Tibial nerve (tissue), 4 donors: ENCODE results near the gene TMEM178B. TPM values are rescaled to one million over a fixed set of nuclear protein-coding genes. Genes with fewer than 3 reads are reported as not detected.

Experiments
- DNase-seq, 2 donors: peaks; one replicate each; pipeline ENCODE4 v3.0.0-alpha.2; 2019; ENCODE audit warnings: low spot score in 2 of 2
- H3K27ac ChIP-seq, 4 donors: fragments of 200-600 bp; sonication (generic) in 3 of 4; one replicate each; pipeline ENCODE4 v1.5.1; 2017 to 2019; ENCODE audit warnings: mild to moderate bottlenecking in 1 of 4
- H3K27me3 ChIP-seq, 2 donors: fragments of 200-600 bp; sonication (generic) in 1 of 2; one replicate each; pipeline versions ENCODE4 v1.5.1 to v1.6.0; 2017 to 2019
- H3K36me3 ChIP-seq, 3 donors: fragments of 200-600 bp; sonication (generic); one replicate each; pipeline ENCODE4 v1.5.1; 2018 to 2019
- H3K4me1 ChIP-seq, 4 donors: fragments of 200-600 bp; sonication (generic) in 3 of 4; one replicate each; pipeline ENCODE4 v1.5.1; 2017 to 2019
- H3K4me3 ChIP-seq, 4 donors: fragments of 200-600 bp; sonication (generic) in 3 of 4; one replicate each; pipeline ENCODE4 v1.5.1; 2017 to 2019; ENCODE audit warnings: mild to moderate bottlenecking in 1 of 4, moderate library complexity in 1 of 4
- H3K9me3 ChIP-seq, 4 donors: fragments of 200-600 bp; sonication (generic) in 3 of 4; one replicate each; pipeline ENCODE4 v1.5.1; 2017 to 2019
- EP300 ChIP-seq, 2 donors: sonication (generic); formaldehyde crosslinking; IDR thresholded peaks; one replicate each; pipeline ENCODE4 v1.6.1; 2017; ENCODE audit warnings: antibody characterized with exemption in 2 of 2, mild to moderate bottlenecking in 1 of 2
- POLR2A ChIP-seq, 2 donors: fragments of 450-650 bp; IDR thresholded peaks; one replicate each; pipeline ENCODE4 v1.6.1; 2017; ENCODE audit warnings: antibody characterized with exemption in 2 of 2, mild to moderate bottlenecking in 2 of 2, moderate library complexity in 2 of 2
- WGBS, 2 donors: methylation state at CpG; one replicate each; pipeline ENCODE4 v1.1.5; 2018; 5-methylcytosine and 5-hydroxymethylcytosine counted together
- total RNA-seq, 4 donors: library from RNA; depleted of rRNA; stranded (reverse); fragments of >200 nt; gene quantifications; one replicate each; pipeline ENCODE4 v1.1.0, GENCODE V29; 2016
- TF ChIP-seq, protein P1 (sequence below), 5 experiments: fragments of 200-600 bp in 3 of 5; fragments of 450-650 bp in 2 of 5; sonication (generic) in 3 of 5; IDR thresholded peaks; one replicate each; pipeline ENCODE4 v1.5.1; 2016 to 2019; ENCODE audit warnings: antibody characterized with exemption in 5 of 5, mild to moderate bottlenecking in 3 of 5, moderate library complexity in 2 of 5

The TMEM178B gene
- total RNA-seq, 4 donors from 2014 or later: 0.30 to 0.78 (median 0.53) TPM

DNA sequence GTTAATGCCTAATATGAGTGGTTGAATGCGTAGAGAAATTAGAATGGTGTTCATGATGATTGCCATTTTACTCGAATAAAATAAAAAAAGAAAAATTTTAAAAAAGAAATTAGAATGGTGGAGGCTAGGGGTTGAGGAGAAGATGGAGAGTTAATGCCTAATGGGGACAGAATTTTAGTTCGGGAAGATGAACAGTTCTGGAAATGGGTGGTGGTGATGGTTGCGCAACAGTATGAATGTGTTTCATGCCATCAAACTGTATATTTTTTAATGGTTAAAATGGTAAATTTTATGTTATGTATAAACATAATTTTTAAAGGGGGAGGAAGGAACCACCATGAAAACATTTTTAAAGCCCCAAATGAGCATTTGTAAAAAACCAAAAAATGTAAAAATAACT is 337.3 kb downstream of the TMEM178B start:
- TF ChIP-seq EP300 (IDR thresholded peaks at IDR 0.05) (no peak), POLR2A (IDR thresholded peaks at IDR 0.05) (no peak)
- TF ChIP-seq, protein P1, sequence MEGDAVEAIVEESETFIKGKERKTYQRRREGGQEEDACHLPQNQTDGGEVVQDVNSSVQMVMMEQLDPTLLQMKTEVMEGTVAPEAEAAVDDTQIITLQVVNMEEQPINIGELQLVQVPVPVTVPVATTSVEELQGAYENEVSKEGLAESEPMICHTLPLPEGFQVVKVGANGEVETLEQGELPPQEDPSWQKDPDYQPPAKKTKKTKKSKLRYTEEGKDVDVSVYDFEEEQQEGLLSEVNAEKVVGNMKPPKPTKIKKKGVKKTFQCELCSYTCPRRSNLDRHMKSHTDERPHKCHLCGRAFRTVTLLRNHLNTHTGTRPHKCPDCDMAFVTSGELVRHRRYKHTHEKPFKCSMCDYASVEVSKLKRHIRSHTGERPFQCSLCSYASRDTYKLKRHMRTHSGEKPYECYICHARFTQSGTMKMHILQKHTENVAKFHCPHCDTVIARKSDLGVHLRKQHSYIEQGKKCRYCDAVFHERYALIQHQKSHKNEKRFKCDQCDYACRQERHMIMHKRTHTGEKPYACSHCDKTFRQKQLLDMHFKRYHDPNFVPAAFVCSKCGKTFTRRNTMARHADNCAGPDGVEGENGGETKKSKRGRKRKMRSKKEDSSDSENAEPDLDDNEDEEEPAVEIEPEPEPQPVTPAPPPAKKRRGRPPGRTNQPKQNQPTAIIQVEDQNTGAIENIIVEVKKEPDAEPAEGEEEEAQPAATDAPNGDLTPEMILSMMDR (IDR thresholded peaks at IDR 0.05): no peak
- 90 to 91% methylated on average over 4 of the region's 4 CpGs for WGBS, 2 donors
- H3K9me3 ChIP-seq: no peaks in the 10 kb centered on the region

GRCh38 chr7:141415999-141416398 is 342.1 kb downstream of the TMEM178B start:
- no peaks in the 10 kb centered on the region for H3K4me1 ChIP-seq
- H3K27ac ChIP-seq: no peak overlapping the region
- WGBS, 2 donors: 64 to 74% methylated on average over 3 of the region's 3 CpGs
- no peaks in the 10 kb centered on the region for H3K9me3 ChIP-seq
- H3K4me3 ChIP-seq: no peak overlapping the region
- TF ChIP-seq POLR2A (IDR thresholded peaks at IDR 0.05): no peak
- TF ChIP-seq, protein P1 (IDR thresholded peaks at IDR 0.05): no peak
- no peak for TF ChIP-seq EP300 (IDR thresholded peaks at IDR 0.05)
- no peaks in the 10 kb centered on the region for H3K36me3 ChIP-seq
- DNase-seq: no peak
- H3K27me3 ChIP-seq: peaks cover 0 to 3% of the 10 kb centered on the region in 2 donors

More for the DNA sequence above, 337.3 kb downstream of the TMEM178B start:
- Histone ChIP-seq H3K4me3 (no peak overlapping the region), H3K4me1 (no peaks in the 10 kb centered on the region), H3K36me3 (no peaks in the 10 kb centered on the region), H3K27me3 (peaks cover 0 to 3% of the 10 kb centered on the region in 2 donors), H3K27ac (no peak overlapping the region)
- no peak for DNase-seq

DNA sequence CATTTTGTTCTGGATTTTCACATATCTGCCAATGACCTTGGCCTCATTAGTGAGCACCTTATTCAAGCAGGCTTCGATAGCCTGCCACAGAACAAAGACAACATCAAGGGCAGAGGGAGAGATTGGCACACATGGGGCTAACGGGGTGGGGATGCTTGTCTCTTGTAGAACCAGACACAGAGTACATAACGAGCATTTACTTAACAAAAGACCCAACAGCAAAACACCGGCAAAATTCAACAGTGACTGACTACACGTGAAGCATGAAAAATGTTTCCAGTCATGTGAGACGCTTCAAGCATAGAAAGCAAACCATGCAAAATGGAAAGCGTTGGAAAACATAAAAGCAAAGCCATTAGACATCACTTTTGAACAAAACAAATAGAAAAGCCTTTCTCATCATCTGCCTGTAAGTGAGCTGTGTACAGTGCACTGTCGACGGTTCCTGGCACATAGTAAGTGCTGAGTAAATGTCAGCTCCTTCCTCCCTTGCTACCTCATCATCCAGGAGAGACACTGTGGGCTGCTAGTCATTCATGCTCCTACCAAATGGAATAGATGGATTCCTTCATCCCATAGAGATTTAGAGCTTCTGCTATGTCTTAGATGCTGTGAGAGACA is 342.9 kb downstream of the TMEM178B start:
- Histone ChIP-seq H3K4me1 (no peaks in the 10 kb centered on the region), H3K9me3 (no peaks in the 10 kb centered on the region), H3K4me3 (no peak overlapping the region), H3K27ac (no peak overlapping the region), H3K36me3 (no peaks in the 10 kb centered on the region), H3K27me3 (peaks cover 0 to under 1% of the 10 kb centered on the region in 2 donors)
- no peak for TF ChIP-seq EP300 (IDR thresholded peaks at IDR 0.05)
- TF ChIP-seq, protein P1 (IDR thresholded peaks at IDR 0.05): no peak
- TF ChIP-seq POLR2A (IDR thresholded peaks at IDR 0.05): no peak
- DNase-seq: no peak
- WGBS, 2 donors: 60 to 61% methylated on average over 9 of the region's 9 CpGs

- Histone ChIP-seq H3K36me3 (no peaks in the 10 kb centered on the region), H3K4me3 (no peak overlapping the region), H3K9me3 (no peaks in the 10 kb centered on the region), H3K27me3 (no peaks in the 10 kb centered on the region), H3K4me1 (no peaks in the 10 kb centered on the region), H3K27ac (no peak overlapping the region)
- 90 to 95% methylated on average over 4 of the region's 4 CpGs for WGBS, 2 donors
- TF ChIP-seq, protein P1 (IDR thresholded peaks at IDR 0.05): no peak
- TF ChIP-seq EP300 (IDR thresholded peaks at IDR 0.05) (no peak), POLR2A (IDR thresholded peaks at IDR 0.05) (no peak)
- no peak for DNase-seq
These were observed 343.6 kb downstream of the TMEM178B start for GRCh38 chr7:141417506-141417905.

DNA sequence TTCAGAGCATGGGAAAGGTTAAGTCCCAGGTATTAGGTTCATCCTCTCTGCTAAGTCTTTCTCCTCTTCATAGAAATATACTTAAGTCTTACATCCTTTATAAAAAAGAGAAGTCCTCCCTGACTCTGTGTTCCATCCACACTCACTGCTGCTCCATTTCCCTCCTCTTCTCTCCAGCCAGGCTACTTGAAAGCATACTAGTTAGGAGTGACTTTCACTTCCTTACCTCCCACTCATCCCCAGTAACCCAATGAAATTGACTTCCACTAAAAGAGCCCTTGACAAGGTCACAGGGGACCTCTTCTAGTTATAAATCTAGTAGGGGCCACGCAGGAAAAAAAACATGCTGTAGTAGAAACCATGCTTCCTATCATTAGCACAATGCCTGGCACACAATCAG is 344.2 kb downstream of the TMEM178B start:
- Histone ChIP-seq H3K27ac (no peak overlapping the region), H3K4me1 (no peaks in the 10 kb centered on the region), H3K4me3 (no peak overlapping the region), H3K27me3 (no peaks in the 10 kb centered on the region), H3K36me3 (no peaks in the 10 kb centered on the region), H3K9me3 (no peaks in the 10 kb centered on the region)
- TF ChIP-seq, protein P1 (IDR thresholded peaks at IDR 0.05): no peak
- TF ChIP-seq POLR2A (IDR thresholded peaks at IDR 0.05) (no peak), EP300 (IDR thresholded peaks at IDR 0.05) (no peak)
- 71 to 82% methylated on average over 1 of the region's 1 CpG for WGBS, 2 donors
- no peak for DNase-seq
